Activated CD4-positive, alpha-beta T cell treated with anti-CD3 and anti-CD28 coated beads, Interleukin-2, Interleukin-6, amounts not matched to agents 100 ng/mL and 50 ng/mL, durations not matched to agents 16 hours and 8 hours (primary cell): ENCODE measurements around the gene IL17C.
"Not testable (repeated sequence)": the region's sequence is repeated elsewhere in the genome, so short reads cannot be mapped to it uniquely, and the experiment has no call there.

Experiments used
- DNase-seq: peaks from one replicate; pipeline ENCODE4 v3.0.0-alpha.2; 2020

The IL17C gene

GRCh38 chr16:88638323-88639230 is at the start of gene IL17C:
IL17C (plus strand) TSS chr16:88638572; CDS start chr16:88638642, 70 bp downstream.
- no peak for DNase-seq

- DNase-seq: peak; percentile 34
These were observed 49.6 kb upstream of the IL17C start for GRCh38 chr16:88588754-88589153.

GRCh38 chr16:88589441-88589840 is 48.9 kb upstream of the IL17C start:
- DNase-seq: peak; percentile 16

GRCh38 chr16:88591577-88592021 is 46.8 kb upstream of the IL17C start:
- peak; percentile 67 for DNase-seq

GRCh38 chr16:88593061-88593460 is 45.3 kb upstream of the IL17C start:
- no peak for DNase-seq

GRCh38 chr16:88593489-88593888 is 44.9 kb upstream of the IL17C start:
- DNase-seq: no peak

- DNase-seq: no peak
These were observed 44.5 kb upstream of the IL17C start for GRCh38 chr16:88593910-88594309.

- no peak for DNase-seq
These were observed 43.3 kb upstream of the IL17C start for GRCh38 chr16:88595101-88595500.

- no peak for DNase-seq
These were observed 42.5 kb upstream of the IL17C start for GRCh38 chr16:88595921-88596320.

GRCh38 chr16:88596483-88596882 is 41.9 kb upstream of the IL17C start:
- DNase-seq: peak; percentile 32

- DNase-seq: no peak
These were observed 40.4 kb upstream of the IL17C start for GRCh38 chr16:88597856-88598491.

- no peak for DNase-seq
These were observed 39.2 kb upstream of the IL17C start for GRCh38 chr16:88599092-88599733.

GRCh38 chr16:88599825-88600538 is 38.4 kb upstream of the IL17C start:
- no peak for DNase-seq

GRCh38 chr16:88600539-88600896 is 37.9 kb upstream of the IL17C start:
- DNase-seq: no peak

- no peak for DNase-seq
These were observed 36.9 kb upstream of the IL17C start for GRCh38 chr16:88601313-88602036.

- DNase-seq: no peak
These were observed 36.3 kb upstream of the IL17C start for GRCh38 chr16:88602091-88602490.

GRCh38 chr16:88605186-88606147 is 32.9 kb upstream of the IL17C start:
- DNase-seq: no peak

- DNase-seq: no peak
These were observed 32.1 kb upstream of the IL17C start for GRCh38 chr16:88606148-88606757.

GRCh38 chr16:88608076-88608475 is 30.3 kb upstream of the IL17C start:
- DNase-seq: no peak

GRCh38 chr16:88609426-88609825 is 28.9 kb upstream of the IL17C start:
- not testable (repeated sequence) for DNase-seq

GRCh38 chr16:88610080-88610479 is 28.3 kb upstream of the IL17C start:
- DNase-seq: no peak
